HG02610 (cell line): ENCODE results near the gene ADAMTS19.

ENCODE experiments used
- ATAC-seq: cut with Tn5 transposase; IDR thresholded peaks from one replicate; pipeline ENCODE4 v1.9.1; 2021; ENCODE audit warnings: mild to moderate bottlenecking, moderate library complexity; ENCODE audit not compliant: unreplicated experiment

ADAMTS19 gene

GRCh38 chr5:129670957-129671500 lies 210.9 kb downstream of the ADAMTS19 start:
- no peak for ATAC-seq

GRCh38 chr5:129672006-129672405 lies 211.9 kb downstream of the ADAMTS19 start:
- no peak for ATAC-seq

- no peak for ATAC-seq
These were observed 219.6 kb downstream of the ADAMTS19 start for GRCh38 chr5:129679671-129680070.

- no peak for ATAC-seq
These were observed 227.8 kb downstream of the ADAMTS19 start for GRCh38 chr5:129687941-129688340.

- ATAC-seq: no peak
These were observed 228.9 kb downstream of the ADAMTS19 start for GRCh38 chr5:129689045-129689444.

- ATAC-seq: no peak
These were observed 231.1 kb downstream of the ADAMTS19 start for GRCh38 chr5:129691220-129691619.

- ATAC-seq: no peak
These were observed 236.5 kb downstream of the ADAMTS19 start for GRCh38 chr5:129696636-129697035.

GRCh38 chr5:129698661-129699060 lies 238.6 kb downstream of the ADAMTS19 start:
- no peak for ATAC-seq

- no peak for ATAC-seq
These were observed 256.1 kb downstream of the ADAMTS19 start for GRCh38 chr5:129716235-129716634.

GRCh38 chr5:129716651-129717050 lies 256.6 kb downstream of the ADAMTS19 start:
- no peak for ATAC-seq

GRCh38 chr5:129717751-129718310 lies 257.7 kb downstream of the ADAMTS19 start:
- ATAC-seq: no peak

GRCh38 chr5:129718471-129719090 lies 258.5 kb downstream of the ADAMTS19 start:
- ATAC-seq: no peak

GRCh38 chr5:129724222-129724621 lies 264.1 kb downstream of the ADAMTS19 start:
- no peak for ATAC-seq

- no peak for ATAC-seq
These were observed 264.5 kb downstream of the ADAMTS19 start for GRCh38 chr5:129724647-129725046.

GRCh38 chr5:129739773-129740172 lies 279.7 kb downstream of the ADAMTS19 start:
- ATAC-seq: no peak

GRCh38 chr5:129743541-129744187 lies 283.6 kb downstream of the ADAMTS19 start:
- ATAC-seq: no peak

GRCh38 chr5:129745997-129746396 lies 285.9 kb downstream of the ADAMTS19 start:
- ATAC-seq: no peak

GRCh38 chr5:129746876-129747275 lies 286.8 kb downstream of the ADAMTS19 start:
- ATAC-seq: no peak

GRCh38 chr5:129747572-129748407 lies 287.7 kb downstream of the ADAMTS19 start, which contains the start of gene MINAR2:
Gene MINAR2, plus strand, starts transcription at chr5:129748094. Its CDS starts 97 bp downstream, at chr5:129748191.
- ATAC-seq: no peak

- ATAC-seq: no peak
These were observed 289.1 kb downstream of the ADAMTS19 start for GRCh38 chr5:129748913-129749880.
